HG03432 (cell line): ENCODE measurements around the gene GPI.
"Not testable (repeated sequence)": the region's sequence is repeated elsewhere in the genome, so short reads cannot be mapped to it uniquely, and the experiment has no call there.

Experiments
- ATAC-seq: cut with Tn5 transposase; IDR thresholded peaks from one replicate; pipeline ENCODE4 v1.9.1; 2021; ENCODE audit warnings: mild to moderate bottlenecking, moderate library complexity; ENCODE audit not compliant: unreplicated experiment

Gene GPI

DNA sequence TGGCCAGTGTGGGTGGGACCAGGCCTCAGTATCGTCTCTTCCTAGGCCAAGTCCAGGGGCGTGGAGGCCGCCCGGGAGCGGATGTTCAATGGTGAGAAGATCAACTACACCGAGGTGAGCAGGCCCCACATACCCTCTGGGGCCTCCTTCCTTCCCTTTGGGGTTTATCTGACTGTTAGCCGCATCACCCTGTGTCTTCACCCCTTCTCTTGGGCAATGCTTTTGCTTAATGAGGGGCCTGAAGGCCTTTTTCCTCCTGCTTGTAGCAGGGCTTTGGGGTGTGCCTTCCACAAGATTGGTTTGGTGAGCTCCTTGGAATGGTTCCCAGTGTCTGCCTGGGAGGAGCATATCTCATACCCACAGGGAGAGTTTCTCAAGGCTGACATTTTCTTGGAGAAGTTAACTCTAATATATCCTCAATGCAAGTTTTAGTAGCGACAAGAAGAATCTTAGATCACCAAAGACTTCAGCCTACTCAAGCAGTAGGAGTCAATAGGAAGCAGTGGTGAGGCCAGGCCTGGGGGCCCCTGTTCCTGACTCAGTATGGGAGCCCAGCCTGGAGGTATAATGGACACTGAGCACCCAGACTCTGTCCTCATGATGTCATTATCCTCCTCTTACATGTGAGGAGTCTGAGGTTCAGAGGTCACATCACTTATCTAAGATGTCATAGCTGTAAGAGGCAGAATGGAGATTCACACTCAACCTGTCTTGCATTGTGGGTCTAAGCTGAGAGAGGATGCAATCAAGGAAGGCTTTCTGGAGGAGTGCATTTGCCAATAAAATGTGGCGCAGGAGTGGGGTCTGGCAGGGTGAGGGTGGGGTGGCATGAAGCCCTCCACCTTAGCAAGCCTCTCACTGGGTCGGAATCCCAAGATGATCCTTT, 2.0 kb downstream of the GPI start:
- no peak for ATAC-seq

DNA sequence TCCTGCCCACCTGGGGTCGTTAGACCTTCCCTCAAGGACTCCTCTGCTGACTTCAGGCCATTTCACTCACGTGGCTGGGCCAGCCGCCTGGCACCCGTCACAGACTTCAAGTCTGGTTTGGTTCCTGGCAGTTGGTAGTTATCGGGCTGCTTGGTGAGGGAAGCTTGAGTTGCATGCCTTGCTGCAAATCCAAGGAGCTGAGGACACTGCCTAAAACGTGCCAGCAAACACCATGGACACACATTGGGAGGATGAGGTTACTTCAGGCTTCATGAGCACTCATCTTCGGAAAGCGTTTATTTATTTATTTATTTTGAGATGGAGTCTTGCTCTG, 2.6 kb downstream of the GPI start:
- no peak for ATAC-seq

DNA sequence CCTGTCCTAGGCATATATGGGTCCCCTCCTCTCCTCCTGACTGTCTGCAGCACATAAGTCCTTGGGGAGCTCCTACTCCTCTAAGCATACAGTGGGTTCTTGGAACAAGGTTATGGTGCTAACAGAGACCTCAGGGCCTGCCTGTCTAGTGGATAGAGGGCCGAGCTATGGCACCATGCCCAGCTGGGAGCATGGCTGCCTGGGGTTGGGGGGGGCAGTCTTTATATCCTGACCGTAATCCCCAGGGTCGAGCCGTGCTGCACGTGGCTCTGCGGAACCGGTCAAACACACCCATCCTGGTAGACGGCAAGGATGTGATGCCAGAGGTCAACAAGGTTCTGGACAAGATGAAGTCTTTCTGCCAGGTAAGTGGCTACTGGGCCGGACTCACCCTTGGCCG, 3.3 kb downstream of the GPI start:
- no peak for ATAC-seq

DNA sequence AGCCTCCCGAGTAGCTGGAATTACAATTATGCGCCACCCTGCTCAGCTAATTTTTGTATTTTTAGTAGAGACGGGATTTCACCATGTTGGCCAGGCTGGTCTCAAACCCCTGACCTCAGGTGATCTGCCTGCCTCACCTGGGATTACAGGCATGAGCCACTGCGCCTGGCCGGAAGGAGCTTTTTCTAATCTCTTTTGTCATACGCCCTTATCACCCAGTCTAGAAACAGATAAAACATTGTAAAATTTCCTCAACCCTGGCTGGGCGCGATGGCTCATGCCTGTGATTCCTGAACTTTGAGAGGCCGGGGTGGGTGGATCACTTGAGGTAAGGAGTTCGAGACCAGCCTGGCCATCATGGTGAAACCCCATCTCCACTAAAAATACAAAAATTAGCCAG, 4.2 kb downstream of the GPI start:
- not testable (repeated sequence) for ATAC-seq

DNA sequence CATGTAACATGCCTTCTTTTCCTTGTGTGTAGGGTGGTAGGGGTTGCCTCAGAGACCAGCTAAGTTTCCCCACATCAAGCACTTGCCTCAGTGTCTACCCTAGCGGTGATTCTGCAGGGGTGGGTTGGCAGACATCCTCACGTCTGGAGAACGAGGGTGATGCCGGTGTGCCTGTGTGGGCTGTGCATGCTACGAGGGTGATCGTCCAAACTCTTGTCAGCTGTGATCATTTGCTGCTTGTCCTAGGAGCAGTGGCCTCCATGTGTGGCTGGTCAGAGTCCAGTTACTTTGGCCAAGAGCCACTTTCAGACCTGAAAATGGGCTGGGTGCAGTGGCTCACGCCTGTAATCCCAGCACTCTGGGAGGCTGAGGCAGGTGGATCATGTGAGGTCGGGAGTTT, 5.1 kb downstream of the GPI start:
- ATAC-seq, result no peak

DNA sequence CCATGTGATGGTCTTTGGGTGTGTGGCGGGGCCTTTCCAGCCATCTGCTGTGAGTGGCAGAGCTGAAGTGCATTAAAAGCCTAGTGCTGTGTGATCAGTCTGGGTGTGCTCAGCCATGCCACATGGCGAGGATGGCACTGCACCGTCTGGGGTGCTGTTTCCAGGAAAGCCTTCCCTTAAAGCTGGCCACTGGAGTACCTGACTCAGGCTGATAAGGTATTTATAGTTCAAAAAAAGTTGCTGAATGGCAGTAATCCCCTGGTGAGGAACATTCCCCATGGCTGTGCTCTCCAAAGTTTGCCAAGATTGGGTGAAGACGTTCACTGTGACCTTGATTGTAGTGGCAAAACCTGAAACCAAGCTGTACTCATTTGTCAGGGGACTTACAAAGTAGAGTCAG, 6.0 kb downstream of the GPI start:
- no peak for ATAC-seq

DNA sequence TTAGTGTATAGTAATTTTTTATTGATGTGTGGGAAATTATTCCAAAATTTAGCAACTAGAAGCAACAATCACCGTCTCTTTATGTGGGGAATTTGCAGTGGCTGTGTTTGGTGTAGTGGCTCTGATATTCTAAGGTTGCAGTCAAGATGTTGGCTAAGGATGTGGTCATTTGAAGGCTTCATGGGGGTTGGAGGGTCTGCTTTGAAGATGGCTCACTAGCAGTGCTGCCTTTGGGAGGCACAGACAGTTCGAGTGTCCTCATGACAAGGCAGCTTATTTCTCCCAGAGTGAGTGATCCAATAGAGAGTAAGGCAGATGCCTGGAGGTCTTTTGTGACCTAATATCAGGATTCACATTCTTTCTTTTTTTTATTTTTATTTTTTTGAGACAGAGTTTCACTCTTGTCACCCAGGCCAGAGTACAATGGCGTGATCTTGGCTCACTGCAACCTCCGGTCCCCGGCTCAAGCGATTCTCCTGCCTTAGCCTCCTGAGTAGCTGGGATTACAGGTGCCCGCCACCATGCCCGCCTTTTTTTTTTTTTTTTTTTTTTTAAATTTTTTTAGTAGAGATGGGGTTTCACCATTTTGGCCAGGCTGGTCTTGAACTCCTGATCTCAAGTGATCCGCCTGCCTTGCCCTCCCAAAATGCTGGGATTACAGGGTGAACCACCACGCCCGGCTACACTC, 8.7 kb downstream of the GPI start:
- no peak for ATAC-seq

DNA sequence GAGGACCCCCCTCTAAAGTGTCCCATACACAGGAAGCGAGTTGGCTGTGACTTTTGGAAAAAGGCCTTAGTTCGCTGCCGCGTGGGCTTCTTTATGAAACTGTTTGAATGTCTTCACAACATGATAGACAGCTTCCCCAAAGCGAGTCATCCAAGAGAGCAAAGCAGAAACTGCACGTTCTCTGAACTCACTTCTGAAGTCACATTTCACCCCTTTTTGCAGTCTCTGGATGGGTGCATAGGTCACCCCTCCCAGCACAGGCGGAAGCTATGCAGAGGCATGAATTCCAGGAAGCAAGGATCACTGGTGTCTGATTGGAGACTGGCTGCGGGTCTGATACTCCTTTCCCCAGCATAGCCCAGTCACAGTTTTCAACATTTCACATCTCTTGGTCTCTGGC, 10.6 kb downstream of the GPI start:
- ATAC-seq, result no peak

DNA sequence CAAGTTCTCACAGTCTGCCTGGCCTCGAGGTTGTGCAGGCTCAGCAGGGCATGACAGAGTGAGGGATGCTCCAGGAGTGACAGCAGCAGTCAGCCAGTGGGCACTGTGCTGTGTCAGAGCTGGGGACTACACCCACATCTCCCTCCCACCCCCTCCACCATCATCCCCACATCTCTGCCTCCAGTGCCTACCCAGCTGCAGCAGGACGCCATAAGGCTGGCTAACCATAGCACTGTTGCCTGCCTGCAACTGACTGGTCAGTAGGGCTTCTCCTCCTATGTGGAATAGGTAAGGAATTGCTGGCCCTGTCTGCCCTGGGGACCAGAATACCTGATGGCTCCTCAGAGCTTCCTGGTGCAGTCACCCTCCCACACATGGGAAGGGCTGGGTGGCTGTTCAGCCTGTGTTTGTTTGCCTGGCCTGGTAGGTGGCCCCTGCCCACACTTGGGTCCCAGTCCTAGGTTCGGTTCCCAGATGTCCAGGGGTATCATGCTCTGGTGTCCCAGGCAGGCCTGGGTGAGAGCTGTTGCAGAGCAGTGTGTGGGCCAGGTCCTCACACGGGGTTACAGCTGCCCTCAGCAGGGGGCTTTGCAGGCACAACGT, 15.7 kb downstream of the GPI start:
- no peak for ATAC-seq

DNA sequence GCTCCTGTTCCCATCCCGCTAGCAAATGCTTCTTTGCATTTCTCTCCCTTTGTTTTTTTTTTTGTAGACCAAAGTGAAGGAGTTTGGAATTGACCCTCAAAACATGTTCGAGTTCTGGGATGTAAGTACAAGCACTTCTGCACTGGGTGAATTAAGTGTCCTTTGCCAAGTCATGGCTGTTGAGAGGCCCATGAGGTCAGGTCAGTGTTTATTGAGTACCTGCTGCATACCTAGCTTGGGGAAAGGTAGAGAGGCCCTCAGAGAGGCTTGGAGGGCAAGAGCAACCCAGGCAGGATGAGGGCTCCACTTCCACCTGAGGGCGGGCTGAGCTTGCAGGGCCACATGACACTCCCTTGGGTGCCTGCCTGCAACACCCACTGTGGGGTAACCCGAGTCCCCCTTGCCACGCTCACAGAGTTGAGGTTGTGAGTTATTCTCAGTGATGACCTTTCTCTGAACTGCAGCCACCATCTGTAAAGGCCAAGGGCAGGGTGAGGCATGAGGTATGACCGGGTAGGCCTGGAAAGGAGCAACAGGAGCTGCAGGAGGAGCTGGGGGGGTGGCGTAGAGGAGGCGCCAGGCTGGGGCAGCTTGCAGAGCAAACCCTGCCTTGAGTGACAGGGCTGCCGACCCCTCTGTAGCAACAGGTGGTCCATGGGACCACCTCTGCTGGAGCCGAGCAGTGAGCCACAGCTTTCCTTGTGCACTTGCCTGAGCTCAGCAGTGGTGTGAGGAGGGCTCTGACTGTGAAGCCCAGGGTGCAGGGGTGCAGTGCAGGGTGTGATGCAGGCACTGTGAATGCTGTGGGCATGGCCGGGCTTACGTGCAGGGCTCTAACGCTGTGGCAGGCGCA, 16.6 kb downstream of the GPI start:
- no peak for ATAC-seq

DNA sequence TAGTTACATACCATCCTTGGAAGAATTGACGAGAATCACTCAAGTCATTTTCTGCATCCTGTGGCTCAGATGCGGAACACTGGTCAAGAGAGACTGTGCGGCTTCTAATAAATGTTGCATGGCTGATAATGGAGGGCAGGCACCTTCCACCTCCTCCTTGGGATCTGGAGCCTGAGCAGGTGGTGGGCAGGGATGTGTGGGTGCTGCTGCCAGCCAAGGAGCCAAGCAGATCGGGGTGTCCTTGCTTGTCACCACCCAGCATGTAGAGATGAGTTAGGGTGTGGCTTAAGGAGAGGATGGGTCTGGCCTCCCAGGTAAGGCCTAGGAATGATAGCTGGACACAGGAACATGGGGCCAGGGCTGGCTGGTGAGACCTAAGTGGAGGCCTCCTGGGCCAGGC, 17.5 kb downstream of the GPI start:
- ATAC-seq, result no peak

DNA sequence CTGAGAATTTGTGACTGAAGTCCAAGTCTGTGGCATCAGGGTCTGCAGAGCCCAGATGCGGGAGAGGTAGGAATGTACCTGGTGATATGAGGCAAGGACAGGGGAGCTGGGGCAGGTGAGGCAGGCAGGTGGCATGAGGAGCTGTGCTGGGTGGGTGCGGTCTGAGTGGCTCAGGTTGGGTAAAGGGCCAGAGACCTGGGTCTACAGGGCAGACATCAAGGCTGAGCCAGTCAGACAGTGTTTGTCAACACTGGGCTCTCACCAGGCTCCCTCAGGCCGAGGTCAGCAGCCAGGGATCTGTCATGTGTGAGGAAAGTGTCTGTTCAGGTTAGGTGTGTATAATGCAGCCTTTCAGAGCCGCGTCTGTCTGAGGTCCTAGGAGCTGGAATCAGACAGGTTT, 18.6 kb downstream of the GPI start:
- ATAC-seq, result no peak

DNA sequence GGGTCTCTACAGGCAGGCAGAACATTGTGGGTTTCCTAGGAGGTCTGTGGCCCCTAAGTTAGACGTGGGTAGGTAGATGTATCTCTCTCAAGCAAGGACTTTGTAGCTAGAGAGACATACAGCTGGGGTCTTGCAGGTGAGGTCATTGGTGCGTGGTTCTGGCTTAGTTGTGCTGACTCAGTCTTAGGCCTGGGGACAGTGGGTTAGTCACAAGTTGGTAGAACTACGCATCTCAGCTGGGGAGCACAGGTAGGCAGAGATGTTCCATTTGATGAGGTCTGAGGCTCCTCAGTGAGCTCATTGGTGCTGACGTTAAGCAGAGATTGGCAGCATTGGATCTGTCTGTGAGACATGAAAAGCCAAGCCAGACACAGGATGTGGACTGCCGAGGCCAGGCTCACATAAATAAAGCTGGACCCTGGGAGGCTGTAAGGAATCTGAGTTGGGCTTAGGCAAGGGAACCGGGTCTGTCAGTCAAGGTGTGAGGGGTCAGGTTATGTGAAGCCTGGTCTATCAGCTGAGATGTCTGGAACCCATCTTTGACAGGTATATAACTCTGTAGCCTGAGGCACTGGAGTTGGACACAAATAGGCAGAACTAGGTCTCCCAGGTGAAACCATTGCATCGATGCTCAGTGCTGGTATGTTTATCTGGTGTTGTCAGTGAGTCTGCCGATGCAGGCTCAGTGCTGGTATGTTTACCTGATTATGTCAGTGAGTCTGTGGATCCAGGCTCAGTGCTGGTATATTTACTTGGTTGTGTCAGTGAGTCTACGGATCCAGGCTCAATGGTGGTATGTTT, 21.8 kb downstream of the GPI start:
- ATAC-seq, result no peak

DNA sequence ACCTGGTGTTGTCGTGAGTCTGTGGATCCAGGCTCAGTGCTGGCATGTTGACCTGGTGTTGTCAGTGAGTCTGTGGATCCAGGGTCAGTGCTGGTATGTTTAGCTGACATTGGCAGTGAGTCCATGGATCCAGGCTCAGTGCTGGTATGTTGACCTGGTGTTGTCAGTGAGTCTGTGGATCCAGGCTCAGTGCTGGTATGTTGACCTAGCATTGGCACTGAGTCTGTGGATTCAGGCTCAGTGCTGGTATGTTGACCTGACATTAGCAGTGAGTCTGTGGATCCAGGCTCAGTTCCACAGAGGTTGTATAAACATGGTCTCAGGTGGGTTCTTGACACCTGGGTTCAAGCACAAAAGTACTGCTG, 22.4 kb downstream of the GPI start:
- no peak for ATAC-seq

DNA sequence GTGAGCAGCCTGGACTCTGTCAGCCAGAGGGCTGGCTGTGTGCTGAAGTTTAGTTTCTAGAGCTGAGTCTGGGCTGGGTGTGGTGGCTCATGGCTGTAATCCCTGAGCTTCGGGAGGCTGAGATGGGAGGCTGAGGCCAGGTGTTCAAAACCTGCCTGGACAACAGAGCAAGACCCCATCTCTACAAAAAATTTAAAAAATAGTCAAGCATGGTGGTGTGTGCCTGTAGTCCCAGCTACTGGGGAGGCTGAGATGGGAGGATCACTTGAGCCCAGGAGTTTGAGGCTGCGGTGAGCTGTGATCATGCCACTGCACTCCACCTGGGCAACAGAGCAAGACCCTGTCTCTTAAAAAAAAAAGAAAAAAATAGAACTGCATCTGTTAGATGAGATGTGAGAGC, 23.7 kb downstream of the GPI start:
- not testable (repeated sequence) for ATAC-seq

DNA sequence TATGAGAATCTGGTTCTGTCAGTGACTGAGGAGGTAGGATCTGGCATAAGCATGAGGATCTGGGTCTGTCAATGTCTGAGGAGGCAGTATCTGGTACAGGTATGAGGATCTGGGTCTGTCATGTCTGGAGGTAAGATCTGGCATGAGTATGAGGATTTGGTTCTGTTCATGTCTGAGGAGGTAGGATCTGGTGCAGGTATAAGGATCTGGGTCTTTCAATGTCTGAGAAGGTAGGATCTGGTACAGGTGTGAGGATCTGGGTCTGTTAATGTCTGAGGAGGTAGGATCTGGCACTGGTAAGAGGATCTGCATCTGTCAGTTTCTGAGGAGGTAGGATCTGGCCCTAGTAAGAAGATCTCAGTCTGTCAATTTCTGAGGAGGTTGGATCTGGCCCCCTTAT, 26.8 kb downstream of the GPI start:
- ATAC-seq, result no peak

DNA sequence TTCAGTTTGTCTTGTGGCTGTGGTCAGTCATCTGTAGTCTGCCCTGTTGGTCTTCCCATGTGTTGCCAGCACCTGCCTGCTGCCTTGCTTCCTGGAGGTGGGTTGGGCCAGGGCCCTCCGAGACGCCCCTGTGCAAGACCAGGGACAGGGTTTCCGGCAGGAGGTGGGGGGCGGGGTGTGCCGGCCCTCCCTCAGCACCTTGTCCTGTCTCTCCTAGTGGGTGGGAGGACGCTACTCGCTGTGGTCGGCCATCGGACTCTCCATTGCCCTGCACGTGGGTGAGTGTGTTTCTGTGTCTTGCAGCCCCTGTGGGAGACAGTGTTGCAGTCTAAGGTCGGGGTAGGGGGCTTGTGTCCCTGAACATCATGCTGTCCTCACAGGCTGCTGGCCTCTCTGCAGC, 28.0 kb downstream of the GPI start:
- ATAC-seq, result no peak

DNA sequence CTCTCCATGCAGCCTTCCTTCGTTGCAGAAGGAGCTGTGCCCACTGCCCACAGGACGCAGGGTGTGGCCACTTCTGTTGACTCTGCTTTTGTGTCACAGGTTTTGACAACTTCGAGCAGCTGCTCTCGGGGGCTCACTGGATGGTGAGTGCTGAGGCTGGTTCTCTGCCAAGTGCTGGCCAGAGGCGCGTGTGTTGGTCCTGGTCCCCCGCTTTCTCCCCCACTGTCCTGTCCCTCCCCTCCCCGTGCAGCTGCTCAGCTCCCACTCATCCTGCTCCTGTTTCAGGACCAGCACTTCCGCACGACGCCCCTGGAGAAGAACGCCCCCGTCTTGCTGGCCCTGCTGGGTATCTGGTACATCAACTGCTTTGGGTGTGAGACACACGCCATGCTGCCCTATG, 28.6 kb downstream of the GPI start:
- ATAC-seq, result no peak

DNA sequence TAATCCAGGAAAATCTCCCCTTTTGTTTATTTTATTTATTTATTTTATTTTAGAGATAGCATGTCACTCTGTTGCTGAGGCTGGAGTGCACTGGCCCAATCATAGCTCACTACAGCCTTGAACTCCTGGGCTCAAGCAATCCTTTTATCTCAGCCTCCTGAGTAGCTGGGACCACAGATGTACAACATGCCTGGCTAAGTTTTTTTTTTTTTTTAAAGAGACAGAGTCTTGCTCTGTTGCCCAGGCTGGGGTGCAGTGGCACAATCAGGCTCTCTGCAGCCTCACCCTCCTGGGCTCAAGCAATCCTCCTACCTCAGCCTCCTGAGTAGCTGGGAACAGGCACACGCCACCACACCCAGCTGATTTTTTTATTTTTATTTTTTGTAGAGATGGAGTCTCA, 32.9 kb downstream of the GPI start:
- ATAC-seq, result no peak

DNA sequence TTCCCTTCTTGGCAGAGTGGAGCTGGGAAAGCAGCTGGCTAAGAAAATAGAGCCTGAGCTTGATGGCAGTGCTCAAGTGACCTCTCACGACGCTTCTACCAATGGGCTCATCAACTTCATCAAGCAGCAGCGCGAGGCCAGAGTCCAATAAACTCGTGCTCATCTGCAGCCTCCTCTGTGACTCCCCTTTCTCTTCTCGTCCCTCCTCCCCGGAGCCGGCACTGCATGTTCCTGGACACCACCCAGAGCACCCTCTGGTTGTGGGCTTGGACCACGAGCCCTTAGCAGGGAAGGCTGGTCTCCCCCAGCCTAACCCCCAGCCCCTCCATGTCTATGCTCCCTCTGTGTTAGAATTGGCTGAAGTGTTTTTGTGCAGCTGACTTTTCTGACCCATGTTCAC, 34.9 kb downstream of the GPI start:
- no peak for ATAC-seq

DNA sequence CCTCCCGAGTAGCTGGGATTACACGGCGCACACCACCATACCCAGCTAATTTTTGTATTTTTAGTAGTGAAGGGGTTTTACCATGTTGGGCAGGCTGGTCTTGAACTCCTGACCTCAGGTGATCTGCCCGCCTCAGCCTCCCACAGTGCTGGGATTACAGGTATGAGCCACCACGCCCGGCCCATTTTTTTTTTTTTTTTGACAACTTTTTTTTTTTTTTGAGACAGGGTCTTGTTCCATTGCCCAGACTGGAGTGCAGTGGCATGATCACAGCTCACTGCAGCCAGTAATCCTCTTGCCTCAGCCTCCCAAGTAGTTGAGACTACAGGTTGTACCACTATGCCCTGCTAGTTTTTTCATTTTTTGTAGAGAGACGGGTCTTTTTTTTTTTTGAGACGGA, 35.8 kb downstream of the GPI start:
- ATAC-seq, result not testable (repeated sequence)
